ENCODE data around the gene KLC1. TPM values are rescaled to one million over a fixed set of nuclear protein-coding genes. Genes with fewer than 3 reads are reported as not detected.

KLC1 gene
- total and polyA plus RNA-seq, 2 of the 13 experiments (the other 11 are each of a cell fraction or from before 2014, with no cell fraction given) = 53.2 to 63.5 TPM

- TF ChIP-seq ZNF10 (CRISPR knock-in tag; IDR thresholded peaks at IDR 0.05; ENCODE audit: borderline replicate concordance, low read depth) (no peak), HDAC2 (CRISPR knock-in tag; IDR thresholded peaks at IDR 0.05) (peak; percentile 14; the same call in 1 of the 2 replicates), TRAFD1 (CRISPR knock-in tag; IDR thresholded peaks at IDR 0.05; ENCODE audit: borderline replicate concordance) (no peak), TFDP2 (CRISPR knock-in tag; IDR thresholded peaks at IDR 0.05) (peak; percentile 54), JARID2 (CRISPR knock-in tag; IDR thresholded peaks at IDR 0.05; ENCODE audit: insufficient replicate concordance) (no peak), SMAD9 (CRISPR knock-in tag; IDR thresholded peaks at IDR 0.05) (no peak), RERE (CRISPR knock-in tag; IDR thresholded peaks at IDR 0.05; ENCODE audit: low read depth) (no peak), NBN (conservative IDR thresholded peaks at IDR 0.05) (no peak), RAD21 (CRISPR knock-in tag; IDR thresholded peaks at IDR 0.05) (no peak), FUBP1 (CRISPR knock-in tag; IDR thresholded peaks at IDR 0.05; ENCODE audit: borderline replicate concordance) (no peak), TFAP4 (IDR thresholded peaks at IDR 0.05; ENCODE audit: borderline replicate concordance, low read depth) (no peak), ZBTB42 (CRISPR knock-in tag; IDR thresholded peaks at IDR 0.05) (no peak), GLI4 (CRISPR knock-in tag; IDR thresholded peaks at IDR 0.05; ENCODE audit: borderline replicate concordance) (no peak), PITX1 (CRISPR knock-in tag; IDR thresholded peaks at IDR 0.05) (no peak), HMGXB4 (CRISPR knock-in tag; IDR thresholded peaks at IDR 0.05; ENCODE audit: borderline replicate concordance in 1 of 2, low read depth in 1 of 2) (no peak; a peak in 1 of 4 replicates), JDP2 (CRISPR knock-in tag; IDR thresholded peaks at IDR 0.05; ENCODE audit: borderline replicate concordance) (no peak)
Observed at GRCh38 chr14:103628221-103628683, 759 bp upstream of the KLC1 start (continued).

Measured in HepG2 (cell line).